GM12891 (cell line): ENCODE data around the gene CHRM1.

Source experiments
- DNase-seq: peaks from one replicate; pipeline ENCODE4 v3.0.0; 2011; ENCODE audit warnings: low spot score; ENCODE audit not compliant: insufficient read length
- FAIRE-seq: peaks from 2 replicates; lab custom pipeline; 2011; peaks lifted over from hg19 to GRCh38; lab: Jason Lieb, UNC
- PAX5 ChIP-seq: IDR thresholded peaks from 2 replicates; pipeline ENCODE4 v1.6.1; 2011; ENCODE audit warnings: low read length, moderate library complexity, mild to moderate bottlenecking; ENCODE audit not compliant: insufficient read depth, severe bottlenecking
- POLR2A ChIP-seq: IDR thresholded peaks from 2 replicates; pipeline ENCODE4 v1.6.1; 2011; ENCODE audit warnings: low read depth, low read length, control low read depth
- POLR2AphosphoS5 ChIP-seq: IDR thresholded peaks from 2 replicates; pipeline ENCODE4 v1.6.1; 2011; ENCODE audit warnings: low read depth, low read length, control low read depth
- POU2F2 ChIP-seq: IDR thresholded peaks from 2 replicates; pipeline ENCODE4 v1.6.1; 2011; ENCODE audit warnings: low read depth, mild to moderate bottlenecking, control low read depth, low read length, moderate library complexity
- SPI1 ChIP-seq: IDR thresholded peaks from 2 replicates; pipeline ENCODE4 v1.6.1; 2011; ENCODE audit warnings: low read depth, low read length, control low read depth
- TAF1 ChIP-seq: IDR thresholded peaks from 2 replicates; pipeline ENCODE4 v1.6.1; 2011; ENCODE audit warnings: low read depth, low read length, control low read depth

Gene CHRM1

DNA sequence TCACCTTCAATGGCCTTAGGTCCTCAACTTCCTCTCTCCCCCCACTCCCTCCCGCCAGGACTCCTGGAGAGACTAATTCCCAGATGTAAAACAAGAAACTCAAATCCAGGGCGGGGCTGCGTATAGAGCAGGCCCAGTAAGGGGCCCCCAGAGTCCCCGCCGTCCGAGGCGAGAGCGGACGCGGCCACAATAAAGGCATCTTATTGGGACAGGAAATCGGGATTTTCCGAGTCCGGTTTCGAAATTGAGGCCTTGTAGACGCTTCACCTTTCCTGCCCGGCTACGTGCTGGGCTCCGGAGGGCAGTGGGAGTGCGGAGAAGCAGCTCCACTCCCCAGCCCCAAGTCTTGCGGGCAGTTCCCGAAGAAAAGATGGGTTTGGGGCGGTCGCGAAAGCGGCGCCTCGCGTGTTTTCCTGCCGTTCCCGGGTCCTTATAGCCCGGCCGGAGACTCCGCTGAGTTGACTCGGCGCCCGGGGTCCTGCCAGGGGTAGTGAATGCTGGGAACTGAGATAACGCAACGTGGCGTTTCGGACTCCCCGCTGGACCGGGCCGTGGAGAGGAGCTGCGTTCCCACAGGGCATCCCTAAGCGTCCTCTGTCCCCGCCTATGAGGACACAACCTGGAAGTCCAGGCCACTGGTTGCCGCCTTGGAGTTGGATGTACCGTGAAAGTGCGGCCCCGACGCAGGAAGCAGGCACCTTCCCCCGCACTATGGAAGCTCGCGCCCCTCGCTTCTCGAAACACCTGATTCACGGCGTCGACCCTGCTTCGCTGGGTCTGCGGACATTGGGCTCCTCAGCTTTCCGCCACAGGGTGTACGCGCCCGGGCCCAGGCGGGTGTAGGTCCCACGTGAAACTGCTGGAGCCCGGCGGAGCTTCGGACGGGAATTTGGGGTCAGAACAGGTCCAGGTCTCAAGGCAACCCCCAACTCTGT lies 4.8 kb upstream of the CHRM1 start:
- DNase-seq (no peak), FAIRE-seq (no peak)
- TF ChIP-seq TAF1 (no peak), POLR2A (no peak), POLR2AphosphoS5 (no peak), SPI1 (no peak), POU2F2 (no peak), PAX5 (no peak)

DNA sequence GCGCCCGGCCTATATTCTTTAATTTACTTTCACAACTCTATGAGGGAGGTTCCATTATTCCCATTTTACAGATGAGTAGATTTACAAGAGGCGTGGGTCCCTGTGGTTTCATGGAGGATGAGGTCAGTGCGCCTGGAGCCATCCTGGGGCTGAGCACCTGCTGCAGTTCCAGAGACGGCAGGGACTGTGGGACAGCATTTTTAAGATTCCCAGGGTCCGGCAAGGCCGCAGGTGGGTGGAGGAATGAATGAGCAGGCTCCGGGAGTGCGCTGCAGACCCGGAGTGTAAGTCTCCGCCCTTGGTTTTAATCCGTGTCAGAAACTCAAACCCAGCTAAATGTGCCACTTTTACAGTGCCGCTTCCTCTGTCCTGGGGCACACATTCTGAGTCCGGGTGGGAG lies 4.1 kb upstream of the CHRM1 start:
- TF ChIP-seq SPI1 (no peak), POLR2A (no peak), POLR2AphosphoS5 (no peak), TAF1 (no peak), PAX5 (no peak), POU2F2 (no peak)
- no peak for DNase-seq
- no peak for FAIRE-seq

DNA sequence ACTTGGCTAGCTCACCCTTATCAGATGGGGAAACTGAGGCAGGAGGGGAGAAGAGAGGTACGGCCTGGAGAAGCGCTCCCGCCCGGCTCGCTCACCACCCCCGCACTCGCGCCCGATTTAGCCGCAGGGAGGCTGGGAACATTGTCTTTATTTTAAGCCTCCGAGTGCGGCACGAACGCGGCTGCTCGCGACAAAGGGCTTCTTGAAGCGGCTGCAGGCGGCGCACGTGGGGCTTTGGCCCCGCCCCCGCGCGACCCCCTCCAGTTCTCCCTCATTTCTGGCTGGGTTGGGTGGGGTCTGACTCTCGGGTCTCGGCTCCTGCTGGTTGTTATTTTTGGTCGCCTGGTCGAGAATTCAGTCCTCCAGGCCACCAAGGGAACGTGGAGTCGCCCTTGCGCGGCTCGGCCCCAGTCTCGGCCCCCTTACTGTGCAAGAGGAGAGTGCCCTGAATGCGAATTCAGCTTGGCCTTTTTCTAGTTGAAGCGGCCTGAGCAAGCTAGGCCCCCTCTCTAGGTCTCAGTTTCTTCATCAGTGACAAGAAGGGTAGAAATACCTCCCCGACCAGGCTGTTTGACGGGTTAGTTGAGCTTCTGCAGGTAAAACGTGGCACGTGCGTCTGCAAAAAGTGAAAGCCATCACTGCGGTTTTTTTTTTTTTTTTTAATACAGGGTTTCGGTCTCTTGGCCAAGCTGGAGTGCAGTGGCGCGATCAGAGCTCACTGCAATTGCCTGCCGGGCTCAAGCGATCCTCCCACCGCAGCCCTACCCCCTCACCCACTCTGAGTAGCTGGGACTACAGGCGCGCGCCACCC lies 2.6 kb upstream of the CHRM1 start:
- FAIRE-seq (peak; percentile 60), DNase-seq (peak; percentile 44)
- TF ChIP-seq POLR2A (no peak), TAF1 (no peak), POLR2AphosphoS5 (no peak), POU2F2 (no peak), SPI1 (no peak), PAX5 (no peak)

DNA sequence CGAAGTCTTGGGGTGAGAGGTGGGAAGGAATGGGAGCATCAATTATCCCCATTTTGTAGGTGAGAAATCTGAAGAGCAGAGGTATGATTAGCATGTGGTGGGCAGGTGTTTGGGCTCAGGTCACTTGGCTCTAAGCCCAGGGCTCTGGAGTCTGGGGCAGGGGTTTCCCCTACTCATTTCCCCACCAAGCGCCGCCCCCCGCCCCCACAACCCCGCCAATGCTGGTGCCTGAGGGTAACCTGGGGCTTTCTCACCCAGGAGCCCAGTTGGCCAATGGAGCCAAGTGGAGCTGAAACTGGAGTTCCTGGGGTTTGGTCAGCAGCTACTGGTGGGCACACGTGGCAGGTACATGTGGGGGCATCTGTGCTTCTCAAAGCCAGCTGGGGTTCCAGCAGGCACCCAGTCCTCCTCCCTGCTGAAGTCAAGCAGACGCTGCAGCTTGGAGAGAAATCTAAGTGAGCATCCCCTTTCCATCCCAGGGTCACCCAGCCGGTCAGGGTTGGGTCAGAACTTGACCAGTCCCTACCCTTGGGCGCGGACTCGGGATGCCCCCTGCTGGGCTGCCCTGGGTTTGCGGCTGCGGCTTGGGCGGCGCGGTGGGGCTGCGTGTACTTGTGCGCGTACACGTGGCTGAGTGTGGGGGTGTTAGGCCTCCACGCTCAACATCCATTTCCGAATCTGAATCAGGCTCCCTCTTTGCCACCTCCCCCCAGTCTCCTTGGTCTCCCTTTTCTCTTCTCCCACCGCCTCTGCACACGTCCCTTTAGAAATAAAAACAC lies 1.7 kb upstream of the CHRM1 start:
- FAIRE-seq = peak; percentile 58
- DNase-seq = no peak
- TF ChIP-seq POLR2A (no peak), SPI1 (no peak), POLR2AphosphoS5 (no peak), TAF1 (no peak), POU2F2 (no peak), PAX5 (no peak)

DNA sequence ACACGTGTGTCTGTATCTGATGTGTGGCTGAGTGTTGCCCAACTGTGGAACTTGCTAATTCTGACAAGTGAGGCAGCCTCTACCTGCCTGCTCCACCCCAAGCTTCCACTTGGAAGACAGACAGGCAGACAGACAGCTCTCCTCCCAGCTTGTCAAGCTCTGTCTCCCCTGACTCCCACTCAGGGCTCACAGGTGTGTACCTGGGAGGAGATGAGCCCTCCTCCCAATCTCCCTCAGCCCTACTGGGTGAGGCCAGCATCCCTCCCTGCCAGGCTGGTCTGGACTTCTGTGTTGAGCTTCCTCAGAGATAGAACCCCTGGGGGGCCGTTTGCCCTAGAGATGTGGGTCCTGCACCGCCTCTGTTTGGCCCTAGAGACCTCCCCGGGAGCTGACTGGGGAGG lies 1.0 kb upstream of the CHRM1 start:
- DNase-seq = no peak
- TF ChIP-seq POLR2A (no peak), SPI1 (no peak)
- peak; percentile 41 for FAIRE-seq

DNA sequence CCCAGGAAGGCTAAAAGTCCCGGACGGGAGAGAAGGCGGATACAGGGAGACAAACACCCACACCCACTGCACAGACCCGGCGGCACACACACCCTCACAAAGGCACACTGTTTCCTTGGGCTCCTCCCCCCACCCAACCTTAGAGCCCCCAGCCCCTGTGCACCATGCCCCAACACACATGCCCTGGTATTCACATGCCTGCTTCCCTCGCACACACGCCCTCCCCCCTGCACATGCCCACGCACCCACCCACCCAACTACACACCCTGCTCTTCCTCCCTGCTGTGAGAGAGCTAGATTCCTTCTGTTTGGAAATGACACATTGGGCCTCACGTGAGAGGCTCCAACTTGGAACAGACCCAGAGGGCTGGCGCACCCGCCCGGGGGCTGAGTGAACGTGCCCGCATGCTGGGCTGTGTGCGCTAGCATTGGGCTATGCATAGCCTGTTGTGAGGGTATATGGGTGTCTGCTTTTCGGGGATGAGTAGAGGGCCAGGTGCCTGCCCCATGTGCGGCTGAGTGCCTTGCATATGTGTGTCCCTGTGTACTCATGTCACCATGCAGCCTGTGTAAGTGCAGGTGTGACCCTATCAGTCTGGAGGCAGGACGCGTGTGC lies 518 bp upstream of the CHRM1 start:
- DNase-seq (no peak), FAIRE-seq (no peak)
- no peak for TF ChIP-seq TAF1
- TF ChIP-seq POU2F2 = no peak
- TF ChIP-seq SPI1 = no peak
- no peak for TF ChIP-seq PAX5
- TF ChIP-seq POLR2A = no peak
- TF ChIP-seq POLR2AphosphoS5 = no peak

DNA sequence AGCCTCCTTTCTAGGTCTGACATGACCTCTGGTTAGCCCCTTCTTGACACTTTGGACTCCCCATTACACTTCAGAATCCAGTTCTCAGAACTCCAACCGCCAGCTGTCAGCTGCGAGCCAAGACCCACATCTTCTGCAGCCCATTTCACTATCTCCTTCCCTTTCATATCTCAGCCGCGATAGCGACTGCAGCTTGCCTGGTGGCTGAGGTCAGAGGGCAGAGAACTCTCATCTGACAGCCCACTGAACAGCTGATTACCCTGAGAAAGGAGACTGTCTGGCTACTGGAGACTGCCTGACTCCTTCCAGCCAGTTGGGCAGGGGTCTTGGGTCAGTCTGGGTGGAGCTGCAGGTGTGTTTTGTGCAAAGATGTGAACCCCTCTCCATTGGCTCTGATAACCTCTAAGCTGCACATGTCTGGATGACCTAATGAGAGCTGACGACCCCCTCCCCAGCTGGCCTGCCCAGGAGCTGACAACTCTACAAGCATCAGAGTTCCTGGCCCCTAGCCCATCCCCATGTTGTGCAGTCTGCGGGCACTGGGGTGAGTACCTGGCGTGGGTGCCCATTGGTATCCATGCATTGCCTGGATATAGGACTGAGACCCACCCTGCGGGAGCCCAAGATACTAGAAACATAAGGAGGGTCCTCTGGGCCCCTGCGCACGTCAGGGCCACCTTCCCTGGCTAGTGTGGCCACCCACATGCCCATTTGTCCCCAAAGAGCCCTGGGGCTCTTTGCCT lies 1.1 kb downstream of the CHRM1 start:
- TF ChIP-seq POLR2A (no peak), PAX5 (no peak), SPI1 (no peak), POU2F2 (no peak), TAF1 (no peak), POLR2AphosphoS5 (no peak)
- no peak for FAIRE-seq
- DNase-seq = no peak

DNA sequence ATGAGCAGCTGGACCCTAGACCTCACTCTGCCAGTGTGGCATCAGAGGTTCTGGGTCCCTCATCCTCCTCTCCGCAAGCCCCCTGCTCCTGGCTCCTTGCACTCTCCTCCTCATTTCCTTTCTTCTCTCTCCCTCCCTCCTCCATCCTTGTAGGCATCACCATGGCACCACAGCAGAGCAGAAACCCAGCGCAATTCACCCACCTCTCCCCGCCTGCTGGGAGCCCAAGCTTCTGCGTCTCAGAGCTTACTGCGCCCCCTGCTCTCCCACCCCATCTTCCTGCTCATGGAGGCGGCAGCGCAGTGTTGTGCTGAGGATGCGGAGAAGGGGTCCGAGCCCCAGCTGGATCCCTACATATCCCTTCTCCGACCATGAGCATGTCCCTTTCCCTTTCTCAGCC lies 1.7 kb downstream of the CHRM1 start:
- DNase-seq (no peak), FAIRE-seq (no peak)
- TF ChIP-seq SPI1 (no peak), PAX5 (no peak), POLR2A (no peak), POLR2AphosphoS5 (no peak), TAF1 (no peak), POU2F2 (no peak)
